Upper lobe of right lung (tissue), 1 donor: ENCODE data around the gene S100PBP. TPM values are rescaled to one million over a fixed set of nuclear protein-coding genes. Genes with fewer than 3 reads are reported as not detected.

Experiments used
- ATAC-seq: fragments of 200-7000 bp; cut with Tn5 transposase; one replicate; pipeline ENCODE4 v1.9.1; 2020; ENCODE audit warnings: mild to moderate bottlenecking, moderate library complexity
- DNase-seq: peaks from one replicate; pipeline ENCODE4 v3.0.0-alpha.2; 2020
- H3K27ac ChIP-seq: fragments of 200-600 bp; one replicate; pipeline ENCODE4 v1.8.0; 2022
- H3K27me3 ChIP-seq: fragments of 200-600 bp; one replicate; pipeline ENCODE4 v1.8.0; 2022; ENCODE audit warnings: mild to moderate bottlenecking
- H3K36me3 ChIP-seq: fragments of 200-600 bp; one replicate; pipeline ENCODE4 v1.8.0; 2022
- H3K4me1 ChIP-seq: fragments of 200-600 bp; one replicate; pipeline ENCODE4 v1.8.0; 2022
- H3K4me3 ChIP-seq: fragments of 200-600 bp; one replicate; pipeline ENCODE4 v1.8.0; 2022; ENCODE audit warnings: mild to moderate bottlenecking
- H3K9me3 ChIP-seq: fragments of 200-600 bp; one replicate; pipeline ENCODE4 v1.8.0; 2022
- CTCF ChIP-seq: fragments of 200-600 bp; IDR thresholded peaks from one replicate; pipeline ENCODE4 v1.8.0; 2022; ENCODE audit warnings: antibody characterized with exemption
- intact Hi-C: fragments of 100-400 bp; cut with DNase I; formaldehyde crosslinking; loops from one replicate; pipeline ENCODE4 v1.11.0; 2022
- total RNA-seq: library from RNA; stranded (reverse); fragmentation: NEBNext Ultra II Directional; extraction: Animal tissue kit (Norgen Biotek cat#: 25700); gene quantifications from one replicate; pipeline ENCODE4 v1.2.1, GENCODE V29; 2021
- donor health status: DM: no; HTN: yes; CAD: no; lungs with severe emphysema.

S100PBP gene
- total RNA-seq, 1 donor from 2014 or later: 34.9 TPM

DNA sequence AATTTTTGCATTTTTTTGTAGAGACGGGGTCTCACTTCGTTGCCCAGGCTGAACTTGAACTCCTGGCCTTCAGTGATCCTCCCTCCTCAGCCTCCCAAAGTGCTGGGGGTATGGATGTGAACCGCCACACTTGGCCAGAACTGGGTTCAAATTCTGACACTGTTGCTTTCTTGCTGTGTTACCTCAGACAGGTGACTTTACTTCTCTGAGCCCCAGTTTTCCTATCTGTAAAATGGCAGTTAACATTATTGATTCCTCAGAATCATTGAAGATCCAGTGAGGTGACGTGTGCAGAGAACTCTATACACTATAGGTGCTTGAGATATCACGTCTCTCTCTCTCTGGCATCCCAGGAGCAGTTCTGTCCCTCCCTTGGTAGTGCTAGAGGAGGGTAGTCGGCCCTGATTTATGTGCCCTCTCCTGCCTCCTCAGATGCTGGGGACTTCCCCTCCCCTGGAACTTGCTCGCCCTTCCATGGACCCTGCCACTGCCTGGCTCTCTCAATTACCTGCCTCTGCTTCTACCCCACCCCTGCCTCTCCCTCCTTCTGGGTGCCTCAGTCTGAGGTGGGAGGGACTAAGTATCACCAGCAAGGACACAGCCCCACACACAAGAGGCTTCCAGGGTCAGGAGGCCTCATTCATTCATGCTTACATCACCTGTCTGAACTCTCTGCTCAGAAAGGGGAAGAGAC lies 66.0 kb downstream of the S100PBP start:
- DNase-seq (no peak), ATAC-seq (no peak)
- no peak for TF ChIP-seq CTCF
- intact Hi-C loops: no loop called here
- Histone ChIP-seq H3K27ac (no peak overlapping the region), H3K9me3 (no peaks in the 10 kb centered on the region), H3K4me3 (no peak overlapping the region), H3K27me3 (peaks cover 44% of the 10 kb centered on the region), H3K4me1 (no peaks in the 10 kb centered on the region), H3K36me3 (no peaks in the 10 kb centered on the region)

- Histone ChIP-seq H3K27me3 (peaks cover 49% of the 10 kb centered on the region), H3K4me1 (no peaks in the 10 kb centered on the region), H3K9me3 (no peaks in the 10 kb centered on the region), H3K27ac (no peak overlapping the region), H3K4me3 (no peak overlapping the region), H3K36me3 (no peaks in the 10 kb centered on the region)
- intact Hi-C loops: no loop called here
- ATAC-seq: no peak
- no peak for TF ChIP-seq CTCF
- DNase-seq: no peak
These were observed 66.5 kb downstream of the S100PBP start for GRCh38 chr1:32884032-32884372.

GRCh38 chr1:32884726-32885125 lies 67.3 kb downstream of the S100PBP start:
- H3K27me3 ChIP-seq: peaks cover 50% of the 10 kb centered on the region

GRCh38 chr1:32885676-32886003 lies 68.2 kb downstream of the S100PBP start:
- TF ChIP-seq CTCF: no peak
- Histone ChIP-seq H3K36me3 (no peaks in the 10 kb centered on the region), H3K9me3 (no peaks in the 10 kb centered on the region), H3K27me3 (peaks cover 60% of the 10 kb centered on the region), H3K4me3 (no peak overlapping the region), H3K27ac (no peak overlapping the region), H3K4me1 (no peaks in the 10 kb centered on the region)
- ATAC-seq (no peak), DNase-seq (no peak)
- intact Hi-C loops: no loop called here

More at GRCh38 chr1:32884726-32885125, 67.3 kb downstream of the S100PBP start:
- TF ChIP-seq CTCF: no peak
- intact Hi-C loops: no loop called here
- Histone ChIP-seq H3K27ac (no peak overlapping the region), H3K9me3 (no peaks in the 10 kb centered on the region), H3K36me3 (no peaks in the 10 kb centered on the region), H3K4me1 (no peaks in the 10 kb centered on the region), H3K4me3 (no peak overlapping the region)
- ATAC-seq (no peak), DNase-seq (no peak)

DNA sequence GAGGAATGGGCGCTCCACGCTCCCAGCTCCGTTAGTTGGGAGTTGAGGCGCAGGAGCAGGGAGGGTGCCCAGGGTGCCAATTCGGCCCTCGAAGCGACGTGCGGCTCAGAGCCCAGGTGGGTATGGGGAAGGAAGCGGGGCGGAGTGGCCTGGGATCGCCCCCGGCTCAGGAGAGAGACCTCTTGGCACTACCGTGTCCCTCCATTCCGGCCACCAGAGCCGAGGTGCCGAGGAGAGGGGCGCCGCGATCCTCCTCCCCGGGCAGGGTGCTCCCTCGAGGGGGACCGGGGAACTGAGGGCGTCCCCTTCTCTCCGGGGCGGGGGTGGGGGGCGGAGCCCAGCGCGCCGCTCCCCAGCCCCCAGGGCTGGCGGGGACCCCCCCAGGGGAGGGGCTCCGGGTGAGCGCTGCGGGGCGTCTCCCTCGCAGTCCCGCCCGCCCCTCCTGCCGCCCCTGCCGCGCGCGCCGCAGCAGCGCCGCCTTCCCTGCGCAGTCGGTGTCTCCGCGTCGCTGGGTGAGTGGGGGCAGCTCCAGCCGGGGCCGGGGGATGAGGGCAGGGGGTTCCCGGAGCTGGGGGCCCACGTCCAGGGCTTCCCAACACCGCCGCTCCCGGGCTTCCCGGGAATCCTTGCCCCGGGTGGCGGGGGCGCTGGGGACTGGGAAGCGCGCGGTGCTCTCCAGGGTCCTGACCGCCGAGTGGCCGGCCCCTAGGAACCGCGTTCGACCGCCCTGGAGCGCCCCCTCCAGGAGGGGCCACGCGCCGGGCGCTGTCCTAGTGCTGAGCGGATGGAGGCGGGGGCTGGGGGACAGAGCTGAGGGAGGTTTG lies 68.8 kb downstream of the S100PBP start, which contains the start of gene HPCA:
Gene HPCA, plus strand, starts transcription at position 488 of the 824 bp plus-strand sequence. CDS start 2,408 bp downstream, outside the sequence.
- H3K27me3 ChIP-seq: peaks cover 63% of the 10 kb centered on the region
- no peak within 1 kb of the TSS for H3K4me3 ChIP-seq

More for the DNA sequence above, 68.8 kb downstream of the S100PBP start, which contains the start of gene HPCA:
- Histone ChIP-seq H3K9me3 (no peaks in the 10 kb centered on the region), H3K4me1 (no peaks in the 10 kb centered on the region), H3K27ac (no peak within 1 kb of the TSS), H3K36me3 (no peaks in the 10 kb centered on the region)
- DNase-seq (peak; percentile 82), ATAC-seq (peak; percentile 84)
- TF ChIP-seq CTCF: peak; percentile 19
- intact Hi-C loops: no loop called here
